Measurements from ENCODE around the gene CFAP410.
"Not testable (repeated sequence)": the region's sequence is repeated elsewhere in the genome, so short reads cannot be mapped to it uniquely, and the experiment has no call there.

CFAP410 gene

DNA sequence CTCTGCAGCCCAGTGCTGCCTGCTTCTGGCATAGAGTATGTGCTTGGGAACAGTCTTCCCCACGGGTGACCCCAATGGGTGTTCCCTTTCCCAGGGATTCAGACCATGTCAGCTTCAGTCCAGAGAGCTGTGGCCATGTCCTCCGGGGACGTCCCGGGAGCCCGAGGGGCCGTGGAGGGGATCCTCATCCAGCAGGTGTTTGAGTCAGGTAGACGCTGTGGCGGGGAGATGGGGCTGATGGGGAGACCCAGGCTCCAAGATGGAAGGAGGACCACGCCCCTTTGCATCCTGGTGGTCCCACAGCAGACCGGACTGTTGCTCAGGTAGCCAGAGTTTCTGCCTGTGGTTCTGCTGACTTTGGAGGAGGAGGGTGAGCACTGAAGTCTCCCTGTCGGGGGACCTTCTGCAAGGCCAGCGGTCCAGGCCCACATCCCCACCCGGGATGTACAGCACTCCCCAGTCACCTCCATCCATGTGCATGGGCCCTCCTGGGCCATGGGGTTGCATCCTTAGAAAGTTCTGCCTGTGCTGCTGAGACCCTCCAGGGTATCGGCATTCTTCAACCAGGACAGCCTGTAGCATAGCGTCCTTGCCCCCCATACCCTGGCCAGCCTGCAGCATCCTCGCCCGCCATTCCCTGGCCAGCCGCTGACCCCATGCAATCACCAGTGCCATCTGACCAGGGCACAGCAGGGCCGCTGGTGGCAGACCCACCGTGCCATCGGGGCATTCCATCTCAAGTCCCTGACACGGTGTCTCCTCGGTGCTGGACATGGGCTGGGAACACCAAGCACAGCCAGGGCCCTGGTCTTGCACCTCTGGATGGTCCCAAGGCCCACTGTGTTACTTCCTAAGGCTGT is 50.7 kb downstream of the CFAP410 start:
- no peak for DNase-seq (ENCODE audit: low read depth in 1 of 2, low spot score in 1 of 2)

DNA sequence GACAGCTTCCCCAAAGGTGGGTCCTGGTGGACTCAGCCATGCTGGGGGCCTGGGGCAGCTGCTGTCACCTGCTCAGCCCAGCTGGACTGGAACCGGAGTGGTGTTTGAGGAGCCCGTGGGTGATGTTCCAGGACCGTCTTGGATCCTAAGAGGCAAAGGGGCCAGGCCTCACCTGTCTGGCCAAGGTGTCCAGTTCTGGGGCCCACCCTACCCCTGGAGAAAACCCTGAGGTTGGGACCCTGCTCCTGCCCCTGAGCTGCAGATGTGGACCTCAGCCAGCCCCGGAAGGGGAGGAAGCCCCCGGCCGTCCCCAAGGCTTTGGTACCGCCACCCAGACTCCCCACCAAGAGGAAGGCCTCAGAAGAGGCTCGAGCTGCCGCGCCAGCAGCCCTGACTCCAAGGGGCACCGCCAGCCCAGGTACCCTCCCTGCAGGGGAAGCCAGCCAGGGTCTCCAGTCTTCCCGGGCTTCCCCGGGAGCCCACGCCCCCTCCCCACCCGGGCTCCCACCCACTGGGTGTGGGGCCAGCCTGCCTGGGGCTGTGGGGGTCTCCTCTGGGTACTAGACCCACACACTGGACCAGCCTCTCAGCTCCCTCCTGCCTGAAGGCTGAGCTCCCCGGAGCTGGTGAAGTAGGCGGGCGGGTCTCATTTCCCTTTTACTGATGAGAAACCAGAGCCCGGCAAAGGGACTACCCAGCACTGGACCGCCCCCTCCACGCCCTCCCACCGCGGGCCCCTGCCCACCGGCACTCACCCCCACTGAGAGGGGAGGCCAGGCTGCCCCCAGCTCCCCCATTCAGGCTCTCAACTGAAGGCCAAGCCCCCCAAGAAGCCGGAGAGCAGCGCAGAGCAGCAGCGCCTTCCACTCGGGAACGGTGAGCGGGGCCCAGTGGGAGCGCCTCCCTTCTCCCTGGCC is 52.2 kb downstream of the CFAP410 start:
- DNase-seq (ENCODE audit: low read depth in 1 of 2, low spot score in 1 of 2), result no peak

DNA sequence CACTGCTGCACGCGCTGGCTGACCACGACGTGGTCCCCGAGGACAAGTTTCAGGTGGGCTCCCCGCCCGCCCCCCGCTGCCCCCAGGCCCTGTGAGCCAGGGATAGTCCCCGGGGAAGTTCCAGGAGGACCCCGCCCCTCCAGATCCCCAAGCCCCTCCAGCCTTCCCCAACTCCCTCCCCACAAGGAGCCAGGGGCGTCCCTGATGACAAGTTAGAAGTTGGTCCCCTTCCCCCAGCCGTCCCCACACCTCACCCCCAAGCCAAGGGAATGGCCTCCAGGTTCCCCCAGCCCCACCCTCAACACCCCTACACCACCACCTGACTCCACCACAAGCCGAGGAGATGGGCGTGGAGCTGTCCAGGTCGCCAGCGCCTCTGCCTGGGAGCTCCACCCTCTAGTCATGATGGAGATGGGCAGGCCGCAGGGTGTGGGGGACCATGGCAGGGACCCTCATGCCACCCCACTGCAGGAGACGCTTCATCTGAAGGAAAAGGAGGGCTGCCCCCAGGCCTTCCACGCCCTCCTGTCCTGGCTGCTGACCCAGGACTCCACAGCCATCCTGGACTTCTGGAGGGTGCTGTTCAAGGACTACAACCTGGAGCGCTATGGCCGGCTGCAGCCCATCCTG is 53.0 kb downstream of the CFAP410 start:
- DNase-seq (ENCODE audit: low read depth in 1 of 2, low spot score in 1 of 2), result no peak

DNA sequence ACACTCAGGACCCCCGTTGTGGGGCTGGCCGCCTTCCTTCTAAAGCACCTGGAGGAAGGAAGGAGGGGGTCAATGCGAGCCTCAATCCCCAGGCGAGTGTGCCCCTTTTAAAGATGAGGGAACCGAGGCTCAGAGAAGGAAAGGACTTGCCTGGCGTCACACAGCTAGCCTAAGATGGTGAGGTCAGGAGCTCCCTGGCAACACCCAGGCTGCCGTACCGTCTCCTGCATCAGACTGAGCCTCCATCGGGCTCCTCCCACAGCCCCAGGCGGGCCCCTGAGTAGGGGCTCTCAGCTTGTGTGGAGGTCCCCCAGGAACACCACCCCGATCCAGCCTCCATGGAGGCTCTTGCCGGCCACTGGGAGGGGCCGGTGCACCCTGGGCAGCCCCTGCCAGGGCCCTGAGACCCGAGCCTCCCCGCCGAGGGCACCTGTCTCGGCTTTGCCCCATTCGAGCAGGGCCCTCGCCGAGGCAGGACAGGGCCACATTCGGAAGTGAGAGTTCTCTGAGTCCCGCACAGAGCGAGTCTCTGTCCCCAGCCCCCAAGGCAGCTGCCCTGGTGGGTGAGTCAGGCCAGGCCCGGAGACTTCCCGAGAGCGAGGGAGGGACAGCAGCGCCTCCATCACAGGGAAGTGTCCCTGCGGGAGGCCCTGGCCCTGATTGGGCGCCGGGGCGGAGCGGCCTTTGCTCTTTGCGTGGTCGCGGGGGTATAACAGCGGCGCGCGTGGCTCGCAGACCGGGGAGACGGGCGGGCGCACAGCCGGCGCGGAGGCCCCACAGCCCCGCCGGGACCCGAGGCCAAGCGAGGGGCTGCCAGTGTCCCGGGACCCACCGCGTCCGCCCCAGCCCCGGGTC is 53.8 kb downstream of the CFAP410 start, which contains the start of gene AIRE:
Gene AIRE, plus strand, starts transcription at position 739 of the 855 bp plus-strand sequence. CDS start 131 bp downstream, outside the sequence.
- DNase-seq (ENCODE audit: low read depth in 1 of 2, low spot score in 1 of 2), result no peak

DNA sequence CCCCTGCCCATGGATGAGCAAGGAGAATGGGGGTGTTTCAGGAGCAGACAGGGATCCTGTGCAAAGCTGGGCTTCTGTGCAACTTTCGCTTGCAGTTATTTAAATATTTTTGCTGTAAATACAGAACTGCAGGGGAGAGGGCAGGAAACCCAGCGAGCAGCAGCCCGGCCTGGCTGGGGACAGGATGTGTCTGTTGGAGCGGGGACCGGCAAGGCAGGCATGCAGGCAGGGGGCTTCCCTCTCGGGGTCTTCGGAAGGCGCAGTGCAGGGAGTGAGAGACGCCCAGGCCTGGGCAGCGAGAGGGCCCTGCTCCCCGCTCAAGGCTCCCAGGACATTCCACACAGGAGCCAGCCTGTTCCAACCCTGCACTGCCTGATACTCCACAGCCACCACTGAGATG is 55.2 kb downstream of the CFAP410 start:
- DNase-seq (ENCODE audit: low read depth in 1 of 2, low spot score in 1 of 2), result no peak

DNA sequence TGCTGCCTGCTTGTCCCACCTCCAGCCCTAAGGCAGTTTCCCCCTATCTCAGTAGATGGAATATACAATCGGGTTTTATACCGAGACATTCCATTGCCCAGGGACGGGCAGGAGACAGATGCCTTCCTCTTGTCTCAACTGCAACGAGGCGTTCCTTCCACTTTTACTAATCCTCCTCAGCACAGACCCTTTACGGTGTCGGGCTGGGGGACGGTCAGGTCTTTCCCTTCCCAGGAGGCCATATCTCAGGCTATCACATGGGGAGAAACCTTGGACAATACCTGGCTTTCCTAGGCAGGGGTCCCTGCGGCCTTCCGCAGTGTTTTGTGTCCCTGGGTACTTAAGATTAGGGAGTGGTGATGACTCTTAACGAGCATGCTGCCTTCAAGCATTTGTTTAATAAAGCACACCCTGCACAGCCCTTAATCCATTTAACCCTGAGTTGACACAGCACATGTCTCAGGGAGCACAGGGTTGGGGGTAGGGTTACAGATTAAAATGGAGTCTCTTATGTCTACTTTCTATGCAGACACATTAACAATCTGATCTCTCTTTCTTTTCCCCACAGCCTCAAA is 55.9 kb downstream of the CFAP410 start:
- DNase-seq (ENCODE audit: low read depth in 1 of 2, low spot score in 1 of 2), result not testable (repeated sequence)

DNA sequence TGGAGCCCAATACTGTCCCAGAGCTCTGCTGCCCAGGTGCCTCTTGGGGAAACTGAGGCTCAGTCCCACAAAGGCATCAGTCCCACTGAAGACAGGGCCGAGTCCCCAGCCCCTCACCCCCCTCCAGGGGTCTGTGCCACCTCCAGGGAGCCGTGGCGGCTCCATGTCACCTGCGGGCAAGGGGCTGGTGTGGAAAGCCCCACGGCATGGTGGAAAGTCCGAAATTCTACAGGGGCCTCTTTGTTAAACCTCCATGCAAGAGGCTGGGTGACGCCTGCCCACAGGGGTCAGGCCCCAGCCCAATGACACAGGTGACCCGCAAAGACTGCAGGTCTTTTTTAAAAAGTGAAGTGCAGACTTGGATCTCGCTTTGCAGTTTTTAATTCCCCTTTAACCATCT is 56.8 kb downstream of the CFAP410 start:
- DNase-seq (ENCODE audit: low read depth in 1 of 2, low spot score in 1 of 2), result no peak

DNA sequence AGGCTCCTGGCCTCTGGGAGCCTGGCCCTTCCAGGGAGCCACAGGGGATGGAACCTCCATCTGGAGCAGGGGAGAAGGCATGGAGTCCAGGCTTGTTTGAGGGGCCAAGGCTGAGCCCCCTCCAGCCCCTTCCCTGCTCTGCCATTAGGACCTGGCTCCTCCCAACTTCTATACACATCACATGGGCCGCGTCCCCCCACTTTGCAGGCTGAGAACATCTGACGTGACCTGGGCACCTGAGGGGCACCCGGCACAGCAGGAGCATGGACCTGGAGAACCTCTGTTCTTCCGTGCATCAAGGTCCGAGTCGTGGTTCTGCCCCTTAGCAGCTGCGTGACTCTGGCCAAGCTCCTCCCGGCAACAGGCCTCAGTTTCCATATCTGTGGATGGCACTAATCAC is 57.4 kb downstream of the CFAP410 start:
- no peak for DNase-seq (ENCODE audit: low read depth in 1 of 2, low spot score in 1 of 2)

DNA sequence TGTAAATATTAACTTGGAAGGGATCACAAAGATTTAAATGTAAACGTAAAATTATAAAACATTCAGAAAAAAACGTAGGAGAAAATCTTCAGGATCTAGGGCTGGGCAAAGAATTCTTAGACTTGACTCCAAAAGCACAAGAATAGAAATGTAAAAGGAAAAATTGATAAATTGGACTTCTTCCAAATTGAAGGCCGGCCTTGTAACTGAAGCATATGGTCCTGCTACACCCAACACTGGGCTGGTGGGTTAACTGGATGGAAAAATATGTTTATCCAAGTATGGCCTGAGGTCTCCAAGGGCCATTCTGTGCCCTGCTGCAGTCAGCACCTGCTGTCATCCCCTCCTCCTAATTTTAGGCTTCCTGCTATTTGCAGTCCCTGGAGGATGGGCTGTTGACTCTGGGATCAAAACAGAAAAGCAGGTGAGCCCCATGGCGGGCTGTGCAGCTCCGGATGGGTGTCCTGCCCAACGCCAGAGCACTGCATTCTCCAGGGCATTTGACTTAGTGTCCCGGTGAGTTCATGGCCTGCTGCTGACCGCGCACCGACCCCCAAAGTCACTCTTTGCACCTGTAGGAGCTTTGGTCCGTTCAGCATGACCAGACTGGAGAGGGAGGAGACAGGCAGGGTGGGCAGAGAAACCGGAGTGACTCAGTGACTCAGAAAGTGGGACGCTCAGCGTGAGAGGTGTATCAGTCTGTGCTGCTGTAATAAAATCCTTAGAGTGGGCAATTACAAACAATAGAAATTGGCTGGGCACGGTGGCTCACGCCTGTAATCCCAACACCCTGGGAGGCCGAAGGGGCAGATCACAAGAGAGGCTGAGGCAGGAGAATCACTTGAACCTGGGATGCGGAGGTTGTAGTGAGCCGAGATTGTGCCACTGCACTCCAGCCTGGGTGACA is 59.6 kb downstream of the CFAP410 start:
- DNase-seq (ENCODE audit: low read depth in 1 of 2, low spot score in 1 of 2), result no peak
